Glomerular visceral epithelial cell (primary cell): ENCODE results near the gene OLA1.
A peak's percentile ranks its signal among the peaks of the same experiment; 100 is the strongest.

Experiments used
- DNase-seq: peaks from one replicate; pipeline ENCODE4 v3.0.0-alpha.2; 2016; ENCODE audit errors: extremely low spot score

The OLA1 gene

GRCh38 chr2:174063492-174064092, 184.7 kb downstream of the OLA1 start:
- no peak for DNase-seq

GRCh38 chr2:174062934-174063333, 185.4 kb downstream of the OLA1 start:
- DNase-seq = no peak

GRCh38 chr2:174059884-174060244, 188.5 kb downstream of the OLA1 start:
- DNase-seq = no peak

- DNase-seq = no peak
Measured at GRCh38 chr2:174059178-174059883, 189.0 kb downstream of the OLA1 start.

- no peak for DNase-seq
Measured at GRCh38 chr2:174058456-174058855, 189.9 kb downstream of the OLA1 start.

GRCh38 chr2:174058026-174058425, 190.3 kb downstream of the OLA1 start:
- DNase-seq = no peak

- DNase-seq = no peak
Measured at GRCh38 chr2:174054926-174055325, 193.4 kb downstream of the OLA1 start.

GRCh38 chr2:174053355-174054151, 194.8 kb downstream of the OLA1 start:
- no peak for DNase-seq

GRCh38 chr2:174052584-174052976, 195.8 kb downstream of the OLA1 start:
- no peak for DNase-seq

- DNase-seq = peak; percentile 25
Measured at GRCh38 chr2:174051741-174052583, 196.4 kb downstream of the OLA1 start.

- no peak for DNase-seq
Measured at GRCh38 chr2:174051068-174051467, 197.3 kb downstream of the OLA1 start.

- no peak for DNase-seq
Measured at GRCh38 chr2:174049895-174050294, 198.4 kb downstream of the OLA1 start.

- DNase-seq = no peak
Measured at GRCh38 chr2:174048243-174048642, 200.1 kb downstream of the OLA1 start.

GRCh38 chr2:174047746-174048145, 200.6 kb downstream of the OLA1 start:
- DNase-seq = no peak

GRCh38 chr2:174046172-174046571, 202.2 kb downstream of the OLA1 start:
- DNase-seq = no peak

GRCh38 chr2:174044556-174044955, 203.8 kb downstream of the OLA1 start:
- DNase-seq = no peak

- no peak for DNase-seq
Measured at GRCh38 chr2:174040417-174040701, 208.0 kb downstream of the OLA1 start.

GRCh38 chr2:174039551-174040416, 208.5 kb downstream of the OLA1 start:
- peak; percentile 93 for DNase-seq

- no peak for DNase-seq
Measured at GRCh38 chr2:174038462-174038861, 209.9 kb downstream of the OLA1 start.

GRCh38 chr2:174036825-174037224, 211.5 kb downstream of the OLA1 start:
- DNase-seq = no peak
